Gastroesophageal sphincter (tissue), 3 donors: ENCODE results near the gene SLC2A4.

Experiments used
- CTCF ChIP-seq, 4 experiments: fragments of 200-600 bp in 2 of 4; fragments of 450-650 bp in 2 of 4; sonication (generic) in 1 of 4; IDR thresholded peaks; one replicate each; pipeline ENCODE4 v1.5.1; 2017 to 2019; ENCODE audit warnings: antibody characterized with exemption in 4 of 4, mild to moderate bottlenecking in 2 of 4, moderate library complexity in 2 of 4
- POLR2A ChIP-seq, 2 donors: fragments of 450-650 bp; IDR thresholded peaks; one replicate each; pipeline ENCODE4 v1.6.1; 2017; ENCODE audit warnings: antibody characterized with exemption in 2 of 2, mild to moderate bottlenecking in 2 of 2, moderate library complexity in 1 of 2
- POLR2AphosphoS5 ChIP-seq: sonication (generic); formaldehyde crosslinking; IDR thresholded peaks from one replicate; pipeline ENCODE4 v1.6.1; 2017; ENCODE audit warnings: antibody characterized with exemption

DNA sequence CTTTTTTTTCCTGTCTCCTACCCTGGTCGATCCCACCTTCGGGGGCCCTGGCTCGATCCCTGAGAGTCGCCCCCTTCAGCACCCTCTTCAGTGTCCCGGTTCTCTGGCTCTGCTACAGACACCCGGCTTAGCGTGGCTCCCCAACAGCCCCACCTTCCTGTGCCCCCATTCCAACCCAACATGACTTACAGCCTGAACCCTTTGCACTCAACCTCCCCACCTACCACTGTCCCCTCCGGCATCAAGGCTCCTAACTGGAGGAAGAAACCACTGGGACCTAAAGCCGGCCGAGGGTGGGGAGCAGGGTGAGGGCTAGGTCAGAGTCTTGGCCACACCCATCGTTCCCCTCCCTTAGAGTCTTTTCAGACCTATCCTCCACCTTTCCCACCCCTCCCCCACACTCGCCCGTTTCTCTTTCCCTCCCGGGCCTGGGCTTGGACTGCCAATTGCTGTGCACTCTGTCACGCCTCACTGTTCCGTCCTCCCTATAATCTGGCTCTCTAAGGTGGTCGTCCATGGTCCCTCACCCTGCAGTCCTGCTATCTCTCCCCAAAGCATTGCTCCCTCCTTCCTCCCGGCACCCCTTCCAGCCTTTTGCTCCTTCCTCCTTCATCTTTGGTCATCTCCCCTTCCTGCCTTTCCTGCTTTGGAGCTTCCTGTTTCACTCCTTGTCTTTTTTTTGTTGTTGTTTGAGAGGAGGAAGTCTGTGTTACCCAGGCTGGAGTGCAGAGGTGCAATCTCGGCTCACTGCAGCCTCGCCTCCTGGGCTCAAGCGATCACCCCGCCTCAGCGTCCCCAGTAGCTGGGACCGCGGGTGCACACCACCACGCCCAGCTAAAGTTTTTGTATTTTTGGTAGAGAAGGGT lies 18.4 kb upstream of the SLC2A4 start:
- TF ChIP-seq POLR2AphosphoS5: no peak
- TF ChIP-seq CTCF (IDR thresholded peaks at IDR 0.05): no peak
- no peak for TF ChIP-seq POLR2A (IDR thresholded peaks at IDR 0.05)
